ENCODE data around the gene HPD.

The HPD gene

DNA sequence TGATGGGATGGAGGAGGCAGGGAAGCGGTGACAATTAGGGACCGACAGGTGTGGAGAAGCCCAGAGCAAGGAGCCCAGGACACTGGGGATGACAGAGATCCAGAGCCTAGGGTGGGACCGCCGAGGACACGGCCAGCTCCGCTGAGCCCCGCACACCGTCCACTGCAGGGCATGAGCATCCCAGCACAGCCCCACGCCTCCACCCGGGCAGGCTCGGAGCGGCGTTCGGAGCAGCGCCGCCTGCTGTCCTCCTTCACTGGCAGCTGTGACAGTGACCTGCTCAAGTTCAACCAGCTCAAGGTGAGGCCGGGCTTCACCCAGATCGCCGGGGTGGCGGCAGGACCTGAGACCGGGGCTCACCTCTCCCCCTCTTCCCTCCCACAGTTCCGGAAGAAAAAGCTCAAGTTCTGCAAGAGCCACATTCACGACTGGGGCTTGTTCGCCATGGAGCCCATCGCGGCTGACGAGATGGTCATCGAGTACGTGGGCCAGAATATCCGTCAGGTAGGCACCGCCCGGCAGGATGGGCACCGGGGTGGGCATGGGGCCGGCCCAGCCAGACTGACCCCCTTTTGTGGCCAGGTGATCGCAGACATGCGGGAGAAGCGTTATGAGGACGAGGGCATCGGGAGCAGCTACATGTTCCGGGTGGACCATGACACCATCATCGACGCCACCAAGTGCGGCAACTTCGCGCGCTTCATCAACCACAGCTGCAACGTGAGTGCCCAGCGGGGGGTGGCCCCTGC lies 31.1 kb downstream of the HPD start:
- DNase-seq, result no peak

DNA sequence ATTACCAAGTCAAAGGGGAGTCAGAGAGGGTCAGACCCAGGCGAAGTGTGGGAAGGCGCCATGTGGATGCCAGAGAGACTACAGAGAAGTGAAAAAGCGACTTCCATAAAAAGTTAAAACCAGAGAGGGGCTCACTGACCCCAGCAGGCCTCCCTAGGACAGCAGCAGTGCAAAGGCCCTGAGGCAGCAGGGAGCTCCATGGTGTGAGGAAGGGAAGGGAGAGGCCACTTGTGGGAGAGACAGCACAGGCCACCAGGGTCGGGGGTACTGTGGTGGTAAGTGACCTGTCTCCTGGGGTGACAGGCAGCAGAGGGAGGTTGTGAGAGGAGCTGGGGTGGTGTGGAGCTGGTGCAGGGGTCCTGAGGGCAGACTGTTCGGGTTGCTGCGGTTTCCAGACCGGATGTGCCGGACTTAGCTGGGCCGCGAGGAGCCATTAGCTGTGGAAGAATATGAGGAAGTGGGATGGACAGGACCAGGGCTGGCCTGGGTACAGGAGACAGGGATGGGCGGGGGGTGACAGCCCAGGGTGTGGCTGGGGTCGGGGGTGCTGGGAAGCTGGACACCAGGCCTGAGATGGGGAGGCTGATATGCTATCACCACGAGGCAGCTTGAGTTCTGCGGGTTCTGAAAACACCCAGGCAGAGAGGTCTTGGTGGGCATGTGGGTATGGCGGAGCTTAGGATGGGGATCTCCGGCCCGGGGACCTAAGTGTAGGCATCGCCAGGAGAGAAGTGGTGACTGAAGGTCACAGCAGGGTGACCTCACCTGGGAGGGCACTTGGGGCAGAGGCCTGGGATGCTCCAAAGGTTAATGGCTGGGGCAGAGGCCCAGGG lies 32.1 kb downstream of the HPD start:
- no peak for DNase-seq

- no peak for DNase-seq
Measured at GRCh38 chr12:121825041-121825523, 33.6 kb downstream of the HPD start.

DNA sequence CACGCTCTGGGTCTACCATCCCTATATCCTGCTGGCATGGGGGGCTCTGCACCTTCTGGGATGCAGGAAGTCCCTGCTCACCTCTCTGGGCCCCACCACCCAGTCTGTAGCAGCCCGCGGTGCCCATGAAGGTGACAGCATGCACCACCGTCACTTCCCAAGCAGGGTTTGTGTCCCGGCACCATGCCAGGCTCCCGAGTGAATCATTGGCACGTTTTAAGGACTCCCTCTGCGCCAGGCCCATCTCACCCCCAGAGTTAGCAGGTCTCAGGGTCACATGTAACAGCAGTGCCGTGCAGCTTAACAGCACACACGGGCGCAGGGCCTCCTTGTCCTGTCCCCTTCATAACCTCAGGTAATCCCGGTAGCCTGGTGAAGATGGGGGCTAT lies 34.9 kb downstream of the HPD start:
- DNase-seq, result no peak

GRCh38 chr12:121823101-121823726 lies 35.4 kb downstream of the HPD start:
- no peak for DNase-seq

GRCh38 chr12:121822393-121823100 lies 36.1 kb downstream of the HPD start:
- no peak for DNase-seq

GRCh38 chr12:121820056-121820455 lies 38.6 kb downstream of the HPD start:
- DNase-seq, result no peak

GRCh38 chr12:121819212-121819949 lies 39.3 kb downstream of the HPD start:
- DNase-seq, result no peak

DNA sequence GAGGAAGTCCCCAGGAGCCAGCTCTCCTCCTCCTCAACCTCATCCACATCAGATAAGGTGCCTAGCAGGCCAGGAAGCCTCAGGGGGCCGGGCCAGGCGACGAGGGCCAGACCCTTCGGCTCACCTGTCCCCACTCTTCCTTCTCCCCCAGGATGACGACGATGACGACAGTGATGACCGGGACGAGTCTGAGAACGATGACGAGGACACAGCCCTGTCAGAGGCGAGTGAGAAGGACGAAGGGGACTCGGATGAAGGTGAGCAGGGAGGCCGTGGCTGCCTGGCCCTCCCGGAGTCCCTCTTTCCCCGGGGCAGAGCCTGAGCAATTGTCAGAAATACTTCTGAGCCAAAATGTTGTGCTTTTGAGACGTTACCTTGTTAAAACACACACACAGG lies 41.0 kb downstream of the HPD start:
- DNase-seq, result no peak

DNA sequence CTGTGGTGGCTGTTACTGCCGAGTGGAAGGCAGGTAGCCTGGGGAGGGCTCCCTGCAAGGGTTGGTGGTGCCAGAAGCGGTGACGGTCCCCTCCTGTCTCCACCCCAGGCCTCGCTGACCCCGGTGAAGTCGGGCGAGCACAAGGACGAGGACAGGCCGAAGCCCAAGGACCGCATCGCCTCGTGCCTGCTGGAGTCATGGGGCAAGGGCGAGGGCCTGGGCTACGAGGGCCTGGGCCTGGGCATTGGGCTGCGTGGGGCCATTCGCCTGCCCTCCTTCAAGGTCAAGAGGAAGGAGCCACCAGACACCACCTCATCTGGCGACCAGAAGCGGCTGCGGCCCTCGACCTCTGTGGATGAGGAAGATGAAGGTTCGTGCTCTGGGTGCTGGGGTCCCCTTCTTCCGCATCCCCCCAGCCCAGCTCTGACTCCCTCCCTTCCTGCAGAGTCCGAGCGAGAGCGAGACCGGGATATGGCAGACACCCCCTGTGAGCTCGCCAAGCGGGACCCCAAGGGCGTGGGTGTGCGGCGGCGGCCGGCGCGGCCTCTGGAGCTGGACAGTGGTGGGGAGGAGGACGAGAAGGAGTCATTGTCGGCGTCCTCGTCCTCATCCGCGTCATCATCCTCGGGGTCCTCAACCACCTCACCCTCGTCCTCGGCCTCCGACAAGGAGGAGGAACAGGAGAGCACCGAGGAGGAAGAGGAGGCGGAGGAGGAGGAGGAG lies 41.6 kb downstream of the HPD start:
- no peak for DNase-seq

DNA sequence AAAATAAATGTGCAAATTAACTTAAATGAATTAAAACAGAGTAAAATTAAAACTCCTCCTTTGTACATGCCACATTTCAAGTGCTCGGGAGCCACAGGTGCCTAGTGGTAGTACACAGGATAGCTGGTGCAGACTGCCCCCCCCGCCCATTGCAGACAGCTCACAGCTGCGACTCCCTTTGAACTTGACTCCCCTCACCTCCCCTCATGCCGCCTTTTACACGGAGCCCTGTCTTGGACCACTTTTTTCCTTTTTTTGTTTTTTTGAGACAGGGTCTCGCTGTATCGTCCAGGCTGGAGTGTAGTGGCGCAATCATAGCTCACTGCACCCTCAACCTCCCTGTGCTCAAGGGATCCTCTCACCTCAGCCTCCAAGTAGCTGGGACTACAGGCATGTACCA lies 43.4 kb downstream of the HPD start:
- DNase-seq, result no peak

DNA sequence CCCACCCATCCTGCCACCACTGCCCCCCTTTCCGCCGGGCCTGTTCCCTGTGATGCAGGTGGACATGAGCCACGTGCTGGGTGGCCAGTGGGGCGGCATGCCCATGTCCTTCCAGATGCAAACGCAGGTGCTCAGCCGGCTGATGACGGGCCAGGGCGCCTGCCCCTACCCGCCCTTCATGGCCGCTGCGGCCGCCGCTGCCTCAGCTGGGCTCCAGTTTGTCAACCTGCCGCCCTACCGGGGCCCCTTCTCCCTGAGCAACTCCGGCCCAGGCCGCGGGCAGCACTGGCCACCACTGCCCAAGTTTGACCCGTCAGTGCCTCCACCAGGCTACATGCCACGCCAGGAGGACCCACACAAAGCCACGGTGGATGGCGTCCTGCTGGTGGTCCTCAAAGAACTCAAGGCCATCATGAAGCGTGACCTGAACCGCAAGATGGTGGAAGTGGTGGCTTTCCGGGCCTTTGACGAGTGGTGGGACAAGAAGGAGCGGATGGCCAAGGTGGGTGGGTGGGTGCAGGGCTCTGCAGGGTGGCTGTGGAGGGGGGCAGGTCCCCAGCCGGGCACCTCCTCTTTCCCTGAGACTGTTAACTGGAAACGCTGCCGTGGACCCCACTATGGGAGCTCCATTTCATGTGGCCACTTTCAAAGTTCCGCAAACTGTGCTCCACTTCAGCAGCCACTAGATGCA lies 44.1 kb downstream of the HPD start:
- no peak for DNase-seq

DNA sequence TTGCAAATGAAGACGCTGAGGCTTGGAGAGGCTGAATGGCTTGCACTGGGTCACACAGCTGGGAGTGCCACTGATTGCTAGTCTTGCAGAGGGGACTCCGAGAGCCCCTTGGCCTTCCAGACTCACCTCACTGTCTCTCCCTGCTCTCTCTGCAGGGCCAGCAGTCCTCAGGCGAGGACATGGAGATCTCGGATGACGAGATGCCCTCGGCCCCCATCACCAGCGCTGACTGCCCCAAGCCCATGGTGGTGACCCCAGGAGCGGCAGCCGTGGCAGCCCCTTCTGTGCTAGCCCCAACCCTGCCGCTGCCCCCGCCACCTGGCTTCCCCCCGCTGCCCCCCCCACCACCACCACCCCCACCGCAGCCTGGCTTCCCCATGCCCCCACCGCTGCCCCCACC lies 44.7 kb downstream of the HPD start:
- no peak for DNase-seq

GRCh38 chr12:121812921-121813896 lies 45.5 kb downstream of the HPD start:
- DNase-seq, result no peak

DNA sequence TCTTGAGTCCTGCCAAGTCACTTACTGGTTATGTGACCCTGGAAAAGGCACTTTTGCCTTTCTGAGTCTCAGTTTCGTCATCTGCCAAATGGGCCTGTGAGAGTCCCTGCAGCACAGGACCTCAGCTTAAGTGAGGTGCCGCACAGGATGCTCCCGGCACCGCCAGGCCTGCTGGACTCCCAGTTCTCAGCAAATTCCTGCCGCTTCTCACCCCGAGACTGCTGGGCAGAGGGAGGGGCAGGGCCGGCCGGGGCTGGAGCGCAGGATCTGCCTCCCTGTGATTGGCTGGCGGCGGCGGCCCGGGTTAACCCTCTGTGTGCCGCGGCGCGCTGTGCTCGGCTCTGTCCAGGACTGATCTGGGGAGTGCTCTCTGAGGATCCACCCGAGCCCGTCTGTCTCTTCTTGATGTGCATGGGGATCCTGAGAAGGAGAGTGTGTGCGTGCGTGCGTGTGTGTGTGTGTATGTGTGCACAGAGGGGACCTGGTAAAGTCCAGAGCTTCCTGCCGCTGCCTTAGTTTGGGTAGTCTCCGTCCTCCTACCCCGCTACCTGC lies 46.3 kb downstream of the HPD start:
- DNase-seq, result peak; percentile 64 to 70

DNA sequence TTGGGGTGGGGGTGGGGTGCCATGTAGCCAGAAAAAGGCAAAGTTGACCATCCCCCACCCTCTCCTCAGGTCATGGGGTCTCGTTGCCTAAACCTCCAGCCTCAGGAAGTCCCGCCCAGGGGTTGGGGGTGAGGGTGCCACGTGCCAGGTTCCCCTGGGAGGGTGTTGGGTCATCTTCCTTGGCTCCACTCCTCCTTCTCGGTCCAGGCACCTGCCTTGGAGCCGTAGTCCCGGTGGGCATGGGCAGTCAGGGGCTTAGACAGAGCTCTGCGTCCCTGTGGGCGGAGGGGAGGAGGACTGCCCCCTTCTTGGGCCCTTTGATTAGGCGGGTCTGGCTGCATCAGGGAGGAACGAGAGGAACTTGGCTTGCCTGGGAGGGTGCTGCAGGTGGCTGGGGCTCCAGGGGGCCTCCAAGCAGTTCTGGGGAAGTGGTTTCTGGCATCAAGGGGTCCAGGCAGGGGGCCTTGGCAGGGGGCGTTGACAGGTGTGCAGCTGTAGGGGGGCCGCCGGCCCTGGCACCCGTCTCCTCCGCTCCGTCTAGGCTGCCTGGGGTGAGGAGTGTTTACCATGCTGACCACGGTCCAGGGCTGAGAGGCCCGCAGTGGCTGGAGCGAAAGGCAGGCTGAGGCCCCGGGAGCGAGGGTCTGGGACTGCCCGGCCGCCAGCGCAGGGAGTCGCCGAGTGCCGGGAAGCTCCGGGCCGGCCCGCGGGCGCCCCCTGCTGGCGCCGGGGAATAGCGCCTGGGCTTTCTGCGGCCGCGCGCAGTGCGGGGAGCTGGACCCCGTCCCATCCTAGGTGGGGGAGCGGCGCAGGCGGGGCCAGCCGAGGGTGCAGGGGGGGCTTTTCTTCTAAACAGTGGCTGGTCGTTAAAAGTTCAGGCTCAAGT lies 47.0 kb downstream of the HPD start:
- DNase-seq, result peak; percentile 71

DNA sequence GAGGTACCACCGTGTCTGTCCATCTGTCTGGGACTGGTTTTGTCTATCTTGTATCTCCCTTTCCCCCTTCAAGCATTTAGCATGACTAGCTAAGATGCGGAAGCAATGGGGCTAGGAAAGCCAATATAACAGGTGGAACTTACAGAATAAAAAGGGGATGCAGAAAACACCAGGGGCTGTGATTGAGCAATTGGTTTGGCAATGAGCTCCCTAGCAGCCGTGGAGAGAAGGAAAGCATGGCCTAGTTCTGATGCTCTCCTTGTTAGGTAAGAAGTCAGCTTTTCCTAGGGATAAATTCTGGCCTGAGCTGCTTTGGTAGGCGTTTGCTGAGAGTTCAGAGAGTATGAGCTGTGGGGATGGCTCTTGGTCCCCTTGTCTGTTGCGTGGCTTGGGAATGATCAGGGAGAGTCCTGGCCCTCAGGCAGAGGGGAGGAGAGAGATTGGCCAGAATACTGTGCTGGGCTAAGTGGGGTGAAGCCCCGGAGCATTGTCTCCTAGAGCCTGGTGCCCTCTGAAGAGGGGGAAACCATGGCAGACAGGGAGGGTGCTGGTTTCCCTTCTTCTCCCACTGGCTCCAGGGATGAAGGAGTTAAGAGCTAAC lies 47.7 kb downstream of the HPD start:
- DNase-seq, result no peak

- DNase-seq, result no peak
Measured at GRCh38 chr12:121810234-121810817, 48.3 kb downstream of the HPD start.
